Measurements from ENCODE around the gene TUT1. TPM values are rescaled to one million over a fixed set of nuclear protein-coding genes. Genes with fewer than 3 reads are reported as not detected.

Gene TUT1
- total RNA-seq, 1 experiment from 2014 or later = 20.7 TPM

DNA sequence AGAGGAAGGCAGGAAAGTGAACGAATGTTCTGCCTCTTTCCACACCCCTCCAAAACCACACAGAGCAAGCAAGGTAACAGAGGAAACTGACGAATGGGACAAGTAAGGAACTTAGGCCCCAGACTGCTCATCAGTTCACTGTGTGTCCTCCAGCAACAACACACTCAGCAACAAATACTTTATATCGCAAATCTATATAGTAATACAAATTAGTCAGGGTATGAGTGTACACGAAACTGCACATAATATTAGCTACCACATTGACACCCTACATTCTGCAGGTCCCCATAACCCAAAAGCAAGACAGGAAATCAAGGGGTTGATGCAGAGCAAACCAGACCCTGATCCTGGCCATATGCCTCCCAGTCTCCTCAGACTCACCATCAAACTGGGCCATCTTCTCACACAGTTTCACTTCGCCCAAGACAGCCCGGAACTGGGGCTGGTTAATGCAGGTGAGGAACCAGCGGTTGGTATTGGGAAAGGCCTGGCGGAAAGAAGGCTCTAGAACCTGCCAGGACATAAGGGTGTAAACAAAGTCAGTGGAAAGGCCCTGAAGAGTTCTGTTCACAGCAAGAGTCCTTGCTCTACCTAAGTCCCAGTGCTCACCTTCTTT is 24.2 kb downstream of the TUT1 start:
- H3K56ac ChIP-seq (ENCODE audit: insufficient read length, low read depth, low read length) = no peak overlapping the region
- no peak overlapping the region for H2BK120ac ChIP-seq (ENCODE audit: low read depth, low read length, poor library complexity, severe bottlenecking)
- no peak overlapping the region for H3K14ac ChIP-seq (ENCODE audit: insufficient read depth, low read length)
- H2AFZ ChIP-seq (ENCODE audit: low read length) = no peak overlapping the region
- H3K27ac ChIP-seq (ENCODE audit: insufficient read length, low read depth, low read length) = no peak overlapping the region
- H2BK20ac ChIP-seq (ENCODE audit: low read depth, low read length, poor library complexity, severe bottlenecking) = no peak overlapping the region
- no peak overlapping the region for H3K4ac ChIP-seq (ENCODE audit: low read depth, low read length)
- TF ChIP-seq, protein P1, sequence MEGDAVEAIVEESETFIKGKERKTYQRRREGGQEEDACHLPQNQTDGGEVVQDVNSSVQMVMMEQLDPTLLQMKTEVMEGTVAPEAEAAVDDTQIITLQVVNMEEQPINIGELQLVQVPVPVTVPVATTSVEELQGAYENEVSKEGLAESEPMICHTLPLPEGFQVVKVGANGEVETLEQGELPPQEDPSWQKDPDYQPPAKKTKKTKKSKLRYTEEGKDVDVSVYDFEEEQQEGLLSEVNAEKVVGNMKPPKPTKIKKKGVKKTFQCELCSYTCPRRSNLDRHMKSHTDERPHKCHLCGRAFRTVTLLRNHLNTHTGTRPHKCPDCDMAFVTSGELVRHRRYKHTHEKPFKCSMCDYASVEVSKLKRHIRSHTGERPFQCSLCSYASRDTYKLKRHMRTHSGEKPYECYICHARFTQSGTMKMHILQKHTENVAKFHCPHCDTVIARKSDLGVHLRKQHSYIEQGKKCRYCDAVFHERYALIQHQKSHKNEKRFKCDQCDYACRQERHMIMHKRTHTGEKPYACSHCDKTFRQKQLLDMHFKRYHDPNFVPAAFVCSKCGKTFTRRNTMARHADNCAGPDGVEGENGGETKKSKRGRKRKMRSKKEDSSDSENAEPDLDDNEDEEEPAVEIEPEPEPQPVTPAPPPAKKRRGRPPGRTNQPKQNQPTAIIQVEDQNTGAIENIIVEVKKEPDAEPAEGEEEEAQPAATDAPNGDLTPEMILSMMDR (conservative IDR thresholded peaks at IDR 0.05) = no peak
- no peaks in the 10 kb centered on the region for H3K23me2 ChIP-seq (ENCODE audit: insufficient read length, low read depth, low read length, poor library complexity, severe bottlenecking)
- H3K79me2 ChIP-seq (ENCODE audit: insufficient read depth, low read length) = peaks cover 3% of the 10 kb centered on the region; the same call in 1 of the 2 replicates
- H3K23ac ChIP-seq (ENCODE audit: insufficient read length, low read depth, low read length) = no peak overlapping the region
- no peak for DNase-seq
- WGBS (ENCODE audit: extremely low coverage, insufficient read length, low lambda C conversion rate) = no CpG with 5 or more reads among the region's 8 CpGs
- H3K4me2 ChIP-seq (ENCODE audit: insufficient read depth, insufficient read length, low read length) = no peak overlapping the region
- H3K9me3 ChIP-seq (ENCODE audit: control insufficient read depth, low read depth, low read length) = no peaks in the 10 kb centered on the region
- no peak overlapping the region for H2BK5ac ChIP-seq (ENCODE audit: insufficient read length, low read length)
- Mint-ChIP-seq H3K4me1 (peaks cover 29 to 33% of the 10 kb centered on the region in 2 experiments), H3K36me3 (ENCODE audit: insufficient read depth in 1 of 3, low read depth in 3 of 3) (peaks cover 63 to 94% (median 83%) of the 10 kb centered on the region in 3 experiments), H3K27ac (peak overlapping the region in 1 of 3 experiments; percentile 95; a peak in 2 of 7 replicates), H3K9me3 (no peaks in the 10 kb centered on the region), H3K27me3 (ENCODE audit: low read depth) (no peaks in the 10 kb centered on the region), H3K4me3 (peak overlapping the region in 1 of 2 experiments; percentile 16; a peak in 2 of 5 replicates)
- H4K8ac ChIP-seq (replicated peaks; ENCODE audit: insufficient read length, low read depth, low read length) = no peak overlapping the region
- H3K4me1 ChIP-seq (ENCODE audit: insufficient read depth, low read length) = no peaks in the 10 kb centered on the region
- no peak overlapping the region for H3K18ac ChIP-seq (ENCODE audit: insufficient read length, low read depth, low read length)
- no peaks in the 10 kb centered on the region for H3K27me3 ChIP-seq (ENCODE audit: insufficient read depth, low read length)
- H3T11ph ChIP-seq (ENCODE audit: low read length) = no peak overlapping the region
- H2AK5ac ChIP-seq (ENCODE audit: insufficient read length, low read length) = no peak overlapping the region
- no peak overlapping the region for H2BK12ac ChIP-seq (ENCODE audit: insufficient read length, low read depth, low read length)
- H4K91ac ChIP-seq (ENCODE audit: insufficient read length, low read depth, low read length) = no peak overlapping the region
- no peaks in the 10 kb centered on the region for H4K20me1 ChIP-seq (ENCODE audit: control insufficient read depth, insufficient read depth, insufficient read length)
- H3K9ac ChIP-seq (ENCODE audit: extremely low read depth, insufficient read length, low read length) = no peak overlapping the region
- H4K5ac ChIP-seq (ENCODE audit: insufficient read length, low read depth, low read length) = no peak overlapping the region
- H2BK15ac ChIP-seq (ENCODE audit: low read depth, low read length) = no peak overlapping the region
- H3K79me1 ChIP-seq (ENCODE audit: insufficient read depth, low read depth, low read length, poor library complexity, severe bottlenecking) = peaks cover 5% of the 10 kb centered on the region

Data from H9 (cell line).